ENCODE measurements around the gene COX7A2L. TPM values are rescaled to one million over a fixed set of nuclear protein-coding genes. Genes with fewer than 3 reads are reported as not detected.

COX7A2L gene
- total RNA-seq (2022; extraction: Qiagen RNA extraction) = 155 to 200 TPM (median 157 TPM) in 5 replicates

GRCh38 chr2:42360890-42361727 is at the start of gene COX7A2L:
Gene COX7A2L, minus strand, starts transcription at chr2:42361217. Its CDS starts 56 bp downstream, at chr2:42361161.

Other genes with a start within 250 kb of the COX7A2L start
- gene EML4, start 191.9 kb downstream of the COX7A2L start, total RNA-seq (2022; extraction: Qiagen RNA extraction) = 23.3 to 27.7 TPM (median 25.8 TPM) in 5 replicates
- 0.59 to 0.86 TPM (median 0.70 TPM) in 5 replicates for gene KCNG3, start 132.8 kb upstream of the COX7A2L start, total RNA-seq (2022; extraction: Qiagen RNA extraction)
- 23.8 to 35.0 TPM (median 30.2 TPM) in 5 replicates for gene MTA3, start 207.4 kb upstream of the COX7A2L start, total RNA-seq (2022; extraction: Qiagen RNA extraction)